GM12873 (cell line): Measurements from ENCODE around the gene NRL.

ENCODE experiments used
- CTCF ChIP-seq: IDR thresholded peaks from 2 replicates; pipeline ENCODE4 v1.5.1; 2012; ENCODE audit warnings: low read depth, mild to moderate bottlenecking, moderate library complexity, low read length, control low read depth; ENCODE audit not compliant: insufficient read depth; ENCODE audit errors: missing control alignments

The NRL gene

DNA sequence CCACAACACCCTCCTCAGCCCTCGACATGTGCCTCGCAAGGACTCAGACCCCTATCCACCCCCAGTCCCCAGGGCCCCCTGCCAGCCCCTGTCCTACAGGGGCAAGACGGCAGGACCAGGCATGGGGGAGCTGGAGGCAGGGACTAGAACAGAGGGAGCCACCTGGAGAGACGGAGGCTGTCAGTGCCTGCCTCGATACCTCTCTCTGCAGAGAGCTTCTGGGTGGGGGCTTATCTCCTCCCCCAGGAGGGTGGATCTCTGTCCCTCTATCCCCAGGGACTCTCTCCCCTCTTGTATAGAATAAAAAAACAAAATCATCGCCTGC, 45.4 kb downstream of the NRL start:
- no peak for TF ChIP-seq CTCF

- no peak for TF ChIP-seq CTCF
Measured at GRCh38 chr14:24068711-24069410, 45.9 kb downstream of the NRL start.

- no peak for TF ChIP-seq CTCF
Measured at GRCh38 chr14:24067133-24068082, 47.3 kb downstream of the NRL start.

- no peak for TF ChIP-seq CTCF
Measured at GRCh38 chr14:24066496-24067132, 48.1 kb downstream of the NRL start.

- TF ChIP-seq CTCF = no peak
Measured at GRCh38 chr14:24065408-24065807, 49.3 kb downstream of the NRL start.

DNA sequence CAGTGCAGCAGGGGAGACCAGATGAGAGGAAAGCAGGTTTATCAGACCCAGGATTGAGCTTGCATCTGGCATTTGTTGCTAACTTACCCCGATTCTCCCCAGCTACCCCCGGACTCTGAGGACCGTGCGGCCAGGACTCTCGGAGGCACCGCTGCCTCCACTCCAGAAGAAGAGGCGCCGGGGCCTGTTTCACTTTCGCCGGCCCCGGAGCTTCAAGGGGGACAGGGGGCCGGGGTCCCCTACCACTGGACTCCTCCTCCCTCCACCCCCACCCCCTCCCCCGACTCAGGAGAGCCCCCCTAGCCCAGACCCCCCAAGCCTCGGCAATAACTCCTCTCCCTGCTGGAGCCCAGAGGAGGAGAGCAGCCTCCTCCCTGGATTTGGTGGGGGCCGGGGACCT, 49.9 kb downstream of the NRL start:
- TF ChIP-seq CTCF = no peak
